Measurements from ENCODE around the gene CD24. TPM values are rescaled to one million over a fixed set of nuclear protein-coding genes. Genes with fewer than 3 reads are reported as not detected.
A peak's percentile ranks its signal among the peaks of the same experiment; 100 is the strongest.

The CD24 gene
- total and polyA plus RNA-seq, 4 donors: 14.2 to 84.6 (median 14.7) TPM

- DNase-seq (ENCODE audit: low spot score): peak; percentile 55
- H3K27ac ChIP-seq (ENCODE audit: low read depth in 1 of 2, low read length in 2 of 2): no peak overlapping the region
- H3K36me3 ChIP-seq (ENCODE audit: control insufficient read depth in 4 of 4, insufficient read depth in 3 of 4, low read depth in 1 of 4, low read length in 3 of 4): no peaks in the 10 kb centered on the region
- 27% methylated on average over 5 of the region's 5 CpGs for WGBS
- peaks cover 0 to 4% (median 0%) of the 10 kb centered on the region in 4 donors for H3K4me1 ChIP-seq (ENCODE audit: control insufficient read depth in 4 of 4, insufficient read depth in 4 of 4, low read length in 3 of 4)
- H3K9me3 ChIP-seq (ENCODE audit: control insufficient read depth in 4 of 4, low read length in 3 of 4): no peaks in the 10 kb centered on the region
- no peak overlapping the region for H3K4me3 ChIP-seq (ENCODE audit: low read depth in 1 of 3, low read length in 3 of 3)
- no peaks in the 10 kb centered on the region for H3K27me3 ChIP-seq (ENCODE audit: control insufficient read depth in 4 of 4, insufficient read depth in 4 of 4, low read length in 3 of 4)
- H3K9ac ChIP-seq (ENCODE audit: low read depth in 1 of 2, low read length in 2 of 2): no peak overlapping the region
- no peak for TF ChIP-seq TAF1 (conservative IDR thresholded peaks at IDR 0.05)
- peak; percentile 100 for TF ChIP-seq REST (IDR thresholded peaks at IDR 0.05)
These were observed 46.8 kb downstream of the CD24 start for GRCh38 chr6:106927531-106928398.

- peaks cover 0 to 4% (median 0%) of the 10 kb centered on the region in 4 donors for H3K4me1 ChIP-seq (ENCODE audit: control insufficient read depth in 4 of 4, insufficient read depth in 4 of 4, low read length in 3 of 4)
- H3K9ac ChIP-seq (ENCODE audit: low read depth in 1 of 2, low read length in 2 of 2): no peak overlapping the region
- no peak for TF ChIP-seq EGR1 (IDR thresholded peaks at IDR 0.05; ENCODE audit: low read depth in 2 of 2)
- TF ChIP-seq FOXA2 (IDR thresholded peaks at IDR 0.05): no peak
- no peak for TF ChIP-seq RXRA (IDR thresholded peaks at IDR 0.05)
- TF ChIP-seq HNF4G (IDR thresholded peaks at IDR 0.05): no peak
- TF ChIP-seq GABPA (IDR thresholded peaks at IDR 0.05 in 1 of 2, conservative IDR thresholded peaks at IDR 0.05 in 1 of 2): no peak
- TF ChIP-seq CTCF (IDR thresholded peaks at IDR 0.05; ENCODE audit: low read depth, low read length, missing input control): no peak
- no peak for TF ChIP-seq TAF1 (conservative IDR thresholded peaks at IDR 0.05)
- no peak overlapping the region for H3K27ac ChIP-seq (ENCODE audit: low read depth in 1 of 2, low read length in 2 of 2)
- no peaks in the 10 kb centered on the region for H3K27me3 ChIP-seq (ENCODE audit: control insufficient read depth in 4 of 4, insufficient read depth in 4 of 4, low read length in 3 of 4)
- 84% methylated on average over 3 of the region's 3 CpGs for WGBS
- H3K9me3 ChIP-seq (ENCODE audit: control insufficient read depth in 4 of 4, low read length in 3 of 4): no peaks in the 10 kb centered on the region
- no peak for DNase-seq (ENCODE audit: low spot score)
- no peaks in the 10 kb centered on the region for H3K36me3 ChIP-seq (ENCODE audit: control insufficient read depth in 4 of 4, insufficient read depth in 3 of 4, low read depth in 1 of 4, low read length in 3 of 4)
- H3K4me3 ChIP-seq (ENCODE audit: low read depth in 1 of 3, low read length in 3 of 3): no peak overlapping the region
These were observed 48.6 kb downstream of the CD24 start for GRCh38 chr6:106925948-106926347.

GRCh38 chr6:106924694-106925523, 49.6 kb downstream of the CD24 start:
- peaks cover 0 to 4% (median 0%) of the 10 kb centered on the region in 4 donors for H3K4me1 ChIP-seq (ENCODE audit: control insufficient read depth in 4 of 4, insufficient read depth in 4 of 4, low read length in 3 of 4)
- no peaks in the 10 kb centered on the region for H3K9me3 ChIP-seq (ENCODE audit: control insufficient read depth in 4 of 4, low read length in 3 of 4)
- peak; percentile 41 for DNase-seq (ENCODE audit: low spot score)
- TF ChIP-seq NR2F2 (IDR thresholded peaks at IDR 0.05) (peak; percentile 54), CTCF (IDR thresholded peaks at IDR 0.05; ENCODE audit: low read depth, low read length, missing input control) (no peak)
- no peak overlapping the region for H3K27ac ChIP-seq (ENCODE audit: low read depth in 1 of 2, low read length in 2 of 2)
- H3K4me3 ChIP-seq (ENCODE audit: low read depth in 1 of 3, low read length in 3 of 3): no peak overlapping the region
- WGBS: 9% methylated on average over 17 of the region's 17 CpGs
- no peak overlapping the region for H3K9ac ChIP-seq (ENCODE audit: low read depth in 1 of 2, low read length in 2 of 2)
- H3K27me3 ChIP-seq (ENCODE audit: control insufficient read depth in 4 of 4, insufficient read depth in 4 of 4, low read length in 3 of 4): no peaks in the 10 kb centered on the region
- H3K36me3 ChIP-seq (ENCODE audit: control insufficient read depth in 4 of 4, insufficient read depth in 3 of 4, low read depth in 1 of 4, low read length in 3 of 4): no peaks in the 10 kb centered on the region

Data from liver (tissue), 9 donors.